Peyer's patch (tissue), 4 donors: ENCODE results near the gene SLC6A8.

Experiments
- POLR2A ChIP-seq, 2 donors: fragments of 450-650 bp; IDR thresholded peaks; one replicate each; pipeline ENCODE4 v1.5.1; 2017; ENCODE audit warnings: antibody characterized with exemption in 2 of 2, mild to moderate bottlenecking in 2 of 2, moderate library complexity in 2 of 2
- TF ChIP-seq, protein P1 (sequence below), 6 experiments: fragments of 450-650 bp in 4 of 6; fragments of 200-600 bp in 2 of 6; sonication (generic) in 1 of 6; IDR thresholded peaks; one replicate each; pipeline ENCODE4 v1.5.1; 2017 to 2019; ENCODE audit warnings: antibody characterized with exemption in 6 of 6, mild to moderate bottlenecking in 3 of 6, moderate library complexity in 1 of 6

DNA sequence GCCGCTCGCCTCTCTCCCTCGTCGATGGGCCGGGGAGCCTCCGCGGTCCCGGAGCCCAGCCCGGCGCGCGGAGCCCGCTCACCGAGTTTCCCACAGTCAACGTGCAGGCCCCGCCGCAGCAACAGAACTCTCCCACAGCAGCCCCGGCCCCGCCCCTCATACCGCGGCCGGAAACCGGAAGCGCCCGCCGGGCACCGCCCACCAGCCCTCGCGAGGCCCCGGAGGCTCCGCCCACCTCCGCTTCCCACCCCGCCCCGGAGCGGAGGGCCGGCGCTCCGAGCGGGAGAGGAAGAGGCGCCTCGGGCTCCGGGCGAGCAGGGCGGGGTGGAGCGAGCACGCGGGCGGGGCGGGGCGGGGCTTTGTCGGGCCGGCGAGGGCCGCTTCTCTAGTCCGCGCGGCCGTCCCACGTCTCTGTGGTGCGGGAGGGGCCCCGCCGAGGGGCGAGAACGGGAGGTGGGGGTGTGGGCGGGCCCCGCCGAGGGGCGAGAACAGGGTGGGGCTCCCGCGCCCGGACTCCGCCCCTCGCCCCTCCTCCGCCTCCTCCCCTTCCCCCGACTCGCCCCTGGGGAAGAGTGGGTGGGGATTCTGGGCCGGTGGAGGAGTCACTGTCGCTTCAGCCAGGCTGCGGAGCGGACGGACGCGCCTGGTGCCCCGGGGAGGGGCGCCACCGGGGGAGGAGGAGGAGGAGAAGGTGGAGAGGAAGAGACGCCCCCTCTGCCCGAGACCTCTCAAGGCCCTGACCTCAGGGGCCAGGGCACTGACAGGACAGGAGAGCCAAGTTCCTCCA lies 36.7 kb downstream of the SLC6A8 start, which contains the start of the genes ABCD1 and BCAP31:
- TF ChIP-seq, protein P1, sequence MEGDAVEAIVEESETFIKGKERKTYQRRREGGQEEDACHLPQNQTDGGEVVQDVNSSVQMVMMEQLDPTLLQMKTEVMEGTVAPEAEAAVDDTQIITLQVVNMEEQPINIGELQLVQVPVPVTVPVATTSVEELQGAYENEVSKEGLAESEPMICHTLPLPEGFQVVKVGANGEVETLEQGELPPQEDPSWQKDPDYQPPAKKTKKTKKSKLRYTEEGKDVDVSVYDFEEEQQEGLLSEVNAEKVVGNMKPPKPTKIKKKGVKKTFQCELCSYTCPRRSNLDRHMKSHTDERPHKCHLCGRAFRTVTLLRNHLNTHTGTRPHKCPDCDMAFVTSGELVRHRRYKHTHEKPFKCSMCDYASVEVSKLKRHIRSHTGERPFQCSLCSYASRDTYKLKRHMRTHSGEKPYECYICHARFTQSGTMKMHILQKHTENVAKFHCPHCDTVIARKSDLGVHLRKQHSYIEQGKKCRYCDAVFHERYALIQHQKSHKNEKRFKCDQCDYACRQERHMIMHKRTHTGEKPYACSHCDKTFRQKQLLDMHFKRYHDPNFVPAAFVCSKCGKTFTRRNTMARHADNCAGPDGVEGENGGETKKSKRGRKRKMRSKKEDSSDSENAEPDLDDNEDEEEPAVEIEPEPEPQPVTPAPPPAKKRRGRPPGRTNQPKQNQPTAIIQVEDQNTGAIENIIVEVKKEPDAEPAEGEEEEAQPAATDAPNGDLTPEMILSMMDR (IDR thresholded peaks at IDR 0.05): no peak
- peak; percentile 85 to 93 for TF ChIP-seq POLR2A (IDR thresholded peaks at IDR 0.05)
